ENCODE measurements around the gene GOLGA8J.

DNA sequence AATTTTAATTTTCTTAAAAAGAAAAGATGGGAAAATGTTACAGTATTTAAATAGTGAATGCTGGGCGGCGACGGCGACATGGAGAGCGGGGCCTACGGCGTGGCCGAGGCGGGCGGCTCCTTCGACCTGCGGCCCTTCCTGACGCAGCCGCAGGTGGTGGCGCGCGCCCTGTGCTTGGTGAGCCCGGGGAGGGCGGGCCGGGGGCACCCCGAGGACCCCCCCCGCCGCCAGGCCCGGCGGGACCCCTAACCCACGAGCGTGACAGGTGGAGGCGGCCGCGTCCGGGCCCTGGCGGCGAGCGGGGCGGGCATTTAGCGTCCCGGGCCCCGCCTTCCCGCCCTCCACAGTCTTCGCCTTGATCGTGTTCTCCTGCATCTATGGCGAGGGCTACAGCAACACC lies 38.4 kb upstream of the GOLGA8J start:
- TF ChIP-seq POLR2A (IDR thresholded peaks at IDR 0.05; ENCODE audit: low read length) (no peak), GATA1 (IDR thresholded peaks at IDR 0.05; ENCODE audit: low read depth, low read length) (no peak)
